Stimulated activated CD8-positive, alpha-beta memory T cell treated with anti-CD3 and anti-CD28 coated beads, Interleukin-15, amount 100 ng/mL, for 48 hours (primary cell): ENCODE data around the gene CALCOCO1.
"Not testable (repeated sequence)": the region's sequence is repeated elsewhere in the genome, so short reads cannot be mapped to it uniquely, and the experiment has no call there.

Source experiments
- DNase-seq, 2 donors: peaks; one replicate each; pipeline ENCODE4 v3.0.0-alpha.2; 2020; ENCODE audit warnings: low read depth in 2 of 2

The CALCOCO1 gene

GRCh38 chr12:53733807-53734200 lies 6.6 kb upstream of the CALCOCO1 start:
- no peak for DNase-seq

GRCh38 chr12:53733051-53733806 lies 6.0 kb upstream of the CALCOCO1 start:
- DNase-seq: no peak

- DNase-seq: no peak
Measured at GRCh38 chr12:53729644-53730043, 2.4 kb upstream of the CALCOCO1 start.

GRCh38 chr12:53728206-53728605 lies 954 bp upstream of the CALCOCO1 start:
- DNase-seq: no peak

GRCh38 chr12:53726946-53727309 lies 324 bp downstream of the CALCOCO1 start:
- no peak for DNase-seq

GRCh38 chr12:53726341-53726740 lies 911 bp downstream of the CALCOCO1 start:
- no peak for DNase-seq

GRCh38 chr12:53725824-53726223 lies 1.4 kb downstream of the CALCOCO1 start:
- no peak for DNase-seq

- DNase-seq: no peak
Measured at GRCh38 chr12:53722450-53723041, 4.7 kb downstream of the CALCOCO1 start.

- DNase-seq: no peak
Measured at GRCh38 chr12:53720946-53721345, 6.3 kb downstream of the CALCOCO1 start.

GRCh38 chr12:53719649-53720048 lies 7.6 kb downstream of the CALCOCO1 start:
- DNase-seq: no peak

- not testable (repeated sequence) for DNase-seq
Measured at GRCh38 chr12:53718567-53718966, 8.7 kb downstream of the CALCOCO1 start.

- no peak for DNase-seq
Measured at GRCh38 chr12:53717319-53717718, 9.9 kb downstream of the CALCOCO1 start.

GRCh38 chr12:53714004-53714403 lies 13.2 kb downstream of the CALCOCO1 start:
- no peak for DNase-seq

- no peak for DNase-seq
Measured at GRCh38 chr12:53713516-53713915, 13.7 kb downstream of the CALCOCO1 start.

- no peak for DNase-seq
Measured at GRCh38 chr12:53712059-53712643, 15.1 kb downstream of the CALCOCO1 start.

- DNase-seq: no peak
Measured at GRCh38 chr12:53710091-53710490, 17.2 kb downstream of the CALCOCO1 start.

- DNase-seq: no peak
Measured at GRCh38 chr12:53709671-53710070, 17.6 kb downstream of the CALCOCO1 start.

- no peak for DNase-seq
Measured at GRCh38 chr12:53706080-53706479, 21.2 kb downstream of the CALCOCO1 start.

- DNase-seq: no peak
Measured at GRCh38 chr12:53703756-53704155, 23.5 kb downstream of the CALCOCO1 start.

- peak; percentile 50 to 51 for DNase-seq
Measured at GRCh38 chr12:53701518-53702264, 25.6 kb downstream of the CALCOCO1 start.

- DNase-seq: no peak
Measured at GRCh38 chr12:53700567-53700966, 26.7 kb downstream of the CALCOCO1 start.

GRCh38 chr12:53699678-53700025 lies 27.6 kb downstream of the CALCOCO1 start:
- no peak for DNase-seq
